Dermis blood vessel endothelial cell (primary cell): ENCODE measurements around the gene GAA. TPM values are rescaled to one million over a fixed set of nuclear protein-coding genes. Genes with fewer than 3 reads are reported as not detected.

ENCODE experiments used
- DNase-seq: peaks from one replicate; pipeline ENCODE4 v3.0.0; 2010
- total RNA-seq: library from RNA; depleted of rRNA; stranded (reverse); fragments of >200 nt; gene quantifications from 2 replicates; pipeline ENCODE4 v1.2.3, GENCODE V29; 2014

The GAA gene
- total RNA-seq, 1 donor from 2014 or later: 52.4 TPM

DNA sequence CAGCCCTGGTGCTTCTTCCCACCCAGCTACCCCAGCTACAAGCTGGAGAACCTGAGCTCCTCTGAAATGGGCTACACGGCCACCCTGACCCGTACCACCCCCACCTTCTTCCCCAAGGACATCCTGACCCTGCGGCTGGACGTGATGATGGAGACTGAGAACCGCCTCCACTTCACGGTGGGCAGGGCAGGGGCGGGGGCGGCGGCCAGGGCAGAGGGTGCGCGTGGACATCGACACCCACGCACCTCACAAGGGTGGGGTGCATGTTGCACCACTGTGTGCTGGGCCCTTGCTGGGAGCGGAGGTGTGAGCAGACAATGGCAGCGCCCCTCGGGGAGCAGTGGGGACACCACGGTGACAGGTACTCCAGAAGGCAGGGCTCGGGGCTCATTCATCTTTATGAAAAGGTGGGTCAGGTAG lies 3.6 kb downstream of the GAA start:
- no peak for DNase-seq

DNA sequence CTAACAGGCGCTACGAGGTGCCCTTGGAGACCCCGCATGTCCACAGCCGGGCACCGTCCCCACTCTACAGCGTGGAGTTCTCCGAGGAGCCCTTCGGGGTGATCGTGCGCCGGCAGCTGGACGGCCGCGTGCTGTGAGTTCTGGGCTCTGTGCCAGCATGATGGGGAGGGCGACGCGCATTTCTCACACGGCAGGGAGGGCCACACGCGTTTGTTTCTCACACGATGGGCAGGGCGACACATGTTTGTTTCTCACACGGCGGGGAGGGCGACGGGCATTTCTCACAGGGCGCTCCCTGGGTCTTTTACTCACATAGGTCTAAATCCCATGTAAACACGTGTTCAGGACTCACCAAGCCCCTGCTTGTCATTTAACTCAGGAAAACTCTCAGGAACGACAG lies 4.4 kb downstream of the GAA start:
- peak; percentile 14 for DNase-seq

GRCh38 chr17:80106176-80106575 lies 4.8 kb downstream of the GAA start:
- DNase-seq: no peak

DNA sequence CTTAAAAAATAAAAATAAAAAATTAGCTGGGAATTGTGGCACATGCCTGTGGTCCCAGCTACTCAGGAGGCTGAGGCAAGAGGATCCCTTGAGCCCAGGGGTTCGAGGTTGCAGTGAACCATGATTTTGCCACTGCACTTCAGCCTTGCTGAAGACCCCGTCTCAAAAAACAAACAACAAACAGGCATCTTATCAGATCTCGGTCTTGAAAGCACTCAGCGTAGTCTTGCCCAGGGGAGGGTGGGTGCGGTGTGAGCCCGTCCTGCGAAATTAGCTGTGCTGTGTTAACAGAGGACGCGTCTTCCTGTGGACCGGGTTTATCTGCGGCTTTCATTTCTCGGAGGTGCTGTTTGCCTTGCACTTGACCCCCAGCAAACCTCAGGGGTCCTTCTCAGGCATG lies 5.4 kb downstream of the GAA start:
- no peak for DNase-seq

DNA sequence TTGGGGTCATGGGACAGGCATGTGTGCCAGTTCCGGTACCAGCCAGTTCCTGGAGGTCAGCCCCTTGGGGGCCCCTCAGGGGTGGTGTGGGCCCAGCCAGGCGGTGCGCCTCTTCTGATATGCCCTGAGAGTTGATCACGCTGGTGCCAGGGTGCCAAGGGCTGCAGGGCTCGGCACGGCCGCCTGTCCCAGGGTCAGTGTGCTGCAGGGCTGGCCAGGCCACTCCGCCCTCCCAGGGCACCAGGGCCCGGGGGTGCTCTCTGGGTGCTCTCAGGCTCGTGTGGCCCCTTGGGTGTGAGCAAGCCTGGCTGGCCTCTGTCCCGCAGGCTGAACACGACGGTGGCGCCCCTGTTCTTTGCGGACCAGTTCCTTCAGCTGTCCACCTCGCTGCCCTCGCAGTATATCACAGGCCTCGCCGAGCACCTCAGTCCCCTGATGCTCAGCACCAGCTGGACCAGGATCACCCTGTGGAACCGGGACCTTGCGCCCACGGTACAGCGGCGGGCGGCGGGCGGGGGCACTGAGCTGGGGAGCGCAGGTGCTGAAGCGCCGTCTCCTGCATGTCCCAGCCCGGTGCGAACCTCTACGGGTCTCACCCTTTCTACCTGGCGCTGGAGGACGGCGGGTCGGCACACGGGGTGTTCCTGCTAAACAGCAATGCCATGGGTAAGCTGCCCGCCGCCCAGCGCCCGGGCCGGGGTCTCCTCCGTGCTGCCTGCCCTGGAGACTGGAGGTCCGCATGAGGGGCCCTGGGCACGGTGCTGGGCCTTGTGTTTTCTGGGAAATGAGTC lies 6.0 kb downstream of the GAA start:
- no peak for DNase-seq

DNA sequence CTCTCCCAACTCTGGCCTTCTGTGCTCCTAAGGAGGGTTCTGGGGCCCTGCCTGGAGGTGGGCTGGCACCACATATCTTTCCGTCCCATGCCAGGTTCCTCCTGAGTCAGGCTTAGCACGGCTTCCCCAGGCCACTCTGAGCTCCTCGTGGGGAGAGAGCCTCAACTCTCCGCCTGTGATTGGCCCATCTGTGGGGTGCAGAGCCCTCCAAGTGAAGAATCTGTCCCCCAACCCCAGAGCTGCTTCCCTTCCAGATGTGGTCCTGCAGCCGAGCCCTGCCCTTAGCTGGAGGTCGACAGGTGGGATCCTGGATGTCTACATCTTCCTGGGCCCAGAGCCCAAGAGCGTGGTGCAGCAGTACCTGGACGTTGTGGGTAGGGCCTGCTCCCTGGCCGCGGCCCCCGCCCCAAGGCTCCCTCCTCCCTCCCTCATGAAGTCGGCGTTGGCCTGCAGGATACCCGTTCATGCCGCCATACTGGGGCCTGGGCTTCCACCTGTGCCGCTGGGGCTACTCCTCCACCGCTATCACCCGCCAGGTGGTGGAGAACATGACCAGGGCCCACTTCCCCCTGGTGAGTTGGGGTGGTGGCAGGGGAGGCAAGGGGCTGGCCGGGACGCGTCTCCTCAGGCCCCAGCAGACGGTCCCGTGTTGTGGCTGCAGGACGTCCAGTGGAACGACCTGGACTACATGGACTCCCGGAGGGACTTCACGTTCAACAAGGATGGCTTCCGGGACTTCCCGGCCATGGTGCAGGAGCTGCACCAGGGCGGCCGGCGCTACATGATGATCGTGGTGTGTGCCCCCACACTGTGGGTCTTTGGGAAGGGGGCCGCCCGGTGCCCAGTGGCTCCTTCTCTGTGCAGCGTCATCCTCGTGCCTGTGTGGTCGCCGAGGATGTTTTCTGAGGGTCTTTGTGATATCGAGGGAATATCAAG lies 6.9 kb downstream of the GAA start:
- DNase-seq: no peak

- no peak for DNase-seq
Measured at GRCh38 chr17:80109066-80109660, 7.8 kb downstream of the GAA start.

- no peak for DNase-seq
Measured at GRCh38 chr17:80109713-80110446, 8.5 kb downstream of the GAA start.

GRCh38 chr17:80110447-80110812 lies 9.0 kb downstream of the GAA start:
- no peak for DNase-seq

GRCh38 chr17:80110927-80111701 lies 9.7 kb downstream of the GAA start:
- no peak for DNase-seq

DNA sequence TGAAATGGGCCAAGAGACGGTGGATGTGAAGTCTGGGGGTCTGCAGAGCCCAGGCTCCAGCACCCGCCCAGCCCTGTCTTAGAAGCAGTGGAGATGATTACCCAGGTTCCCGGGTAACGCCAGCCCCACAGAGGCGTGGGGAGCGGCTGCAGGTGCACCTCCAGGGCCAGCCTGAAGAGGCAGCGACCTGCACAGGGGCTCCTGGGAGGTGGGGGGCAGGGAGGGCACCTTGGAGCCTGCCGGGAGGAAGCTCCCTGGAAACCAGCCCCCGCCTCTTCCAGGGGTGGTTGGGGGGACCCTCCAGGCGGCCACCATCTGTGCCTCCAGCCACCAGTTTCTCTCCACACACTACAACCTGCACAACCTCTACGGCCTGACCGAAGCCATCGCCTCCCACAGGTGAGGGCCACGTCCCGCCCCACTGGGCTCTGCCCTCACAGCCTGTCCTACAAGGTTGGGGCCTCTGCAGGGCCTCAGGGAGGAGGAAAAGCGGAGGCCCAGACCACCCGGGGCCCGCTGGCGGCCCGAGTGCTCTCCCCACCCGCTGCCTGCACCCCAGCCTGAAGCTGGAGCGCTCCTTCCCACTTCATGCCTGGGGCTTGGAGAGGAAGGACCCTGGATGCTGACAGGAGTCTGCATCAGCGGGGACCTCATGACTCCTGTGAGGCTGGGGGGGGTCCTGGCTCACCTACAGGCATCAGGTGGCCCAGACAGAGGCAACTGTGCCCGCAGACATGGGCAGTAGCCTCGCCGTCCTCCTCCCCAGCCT lies 10.5 kb downstream of the GAA start:
- DNase-seq: no peak

GRCh38 chr17:80112471-80113032 lies 11.2 kb downstream of the GAA start:
- no peak for DNase-seq

- DNase-seq: no peak
Measured at GRCh38 chr17:80113033-80113484, 11.7 kb downstream of the GAA start.

- DNase-seq: no peak
Measured at GRCh38 chr17:80114758-80115157, 13.4 kb downstream of the GAA start.

GRCh38 chr17:80115159-80115558 lies 13.8 kb downstream of the GAA start:
- DNase-seq: no peak

- DNase-seq: peak; percentile 7
Measured at GRCh38 chr17:80116276-80116920, 15.0 kb downstream of the GAA start.

DNA sequence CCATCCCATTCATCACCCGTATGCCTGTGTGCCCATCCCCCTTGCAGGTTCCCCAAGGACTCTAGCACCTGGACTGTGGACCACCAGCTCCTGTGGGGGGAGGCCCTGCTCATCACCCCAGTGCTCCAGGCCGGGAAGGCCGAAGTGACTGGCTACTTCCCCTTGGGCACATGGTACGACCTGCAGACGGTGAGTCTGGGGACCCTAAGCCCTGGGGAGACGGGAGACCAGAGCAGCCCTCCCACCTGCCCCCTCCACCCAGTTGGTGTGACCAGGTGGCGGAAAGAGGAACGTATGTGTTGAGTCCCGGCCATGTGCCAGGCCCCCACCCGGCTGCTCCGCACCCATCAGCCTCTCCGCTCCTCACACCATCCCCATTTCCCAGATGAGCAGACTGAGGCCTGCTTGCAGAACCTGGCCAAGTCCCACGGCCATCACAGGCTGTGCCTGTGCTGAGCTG lies 15.6 kb downstream of the GAA start:
- DNase-seq: no peak

- DNase-seq: no peak
Measured at GRCh38 chr17:80117491-80118401, 16.4 kb downstream of the GAA start.
